ENCODE measurements around the gene BRPF3. TPM values are rescaled to one million over a fixed set of nuclear protein-coding genes. Genes with fewer than 3 reads are reported as not detected.

BRPF3 gene
- total RNA-seq, 1 donor from 2014 or later: 36.6 TPM

DNA sequence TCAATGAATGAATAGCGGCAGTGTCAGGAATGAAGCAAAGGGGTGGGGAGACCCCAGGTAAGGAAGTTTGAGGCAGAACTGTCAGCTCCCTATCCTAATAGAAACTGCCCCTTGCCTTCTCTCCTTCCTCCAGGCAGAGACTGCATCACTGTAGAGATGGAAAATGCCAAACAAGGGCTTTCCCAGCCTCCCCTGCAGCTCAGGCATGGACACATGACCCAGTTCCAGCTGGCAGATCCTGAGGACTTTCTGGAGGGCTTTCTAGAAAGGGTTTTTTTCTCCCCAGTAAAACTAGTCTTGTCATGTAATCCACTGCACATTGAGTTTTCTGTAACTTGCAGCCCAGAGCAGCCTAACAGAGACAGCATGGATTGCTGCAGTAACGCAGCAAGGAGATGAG lies 55.5 kb downstream of the BRPF3 start:
- DNase-seq (ENCODE audit: low spot score) (no peak), ATAC-seq (no peak)
- intact Hi-C loops (cut with DNase I): no loop called here

DNA sequence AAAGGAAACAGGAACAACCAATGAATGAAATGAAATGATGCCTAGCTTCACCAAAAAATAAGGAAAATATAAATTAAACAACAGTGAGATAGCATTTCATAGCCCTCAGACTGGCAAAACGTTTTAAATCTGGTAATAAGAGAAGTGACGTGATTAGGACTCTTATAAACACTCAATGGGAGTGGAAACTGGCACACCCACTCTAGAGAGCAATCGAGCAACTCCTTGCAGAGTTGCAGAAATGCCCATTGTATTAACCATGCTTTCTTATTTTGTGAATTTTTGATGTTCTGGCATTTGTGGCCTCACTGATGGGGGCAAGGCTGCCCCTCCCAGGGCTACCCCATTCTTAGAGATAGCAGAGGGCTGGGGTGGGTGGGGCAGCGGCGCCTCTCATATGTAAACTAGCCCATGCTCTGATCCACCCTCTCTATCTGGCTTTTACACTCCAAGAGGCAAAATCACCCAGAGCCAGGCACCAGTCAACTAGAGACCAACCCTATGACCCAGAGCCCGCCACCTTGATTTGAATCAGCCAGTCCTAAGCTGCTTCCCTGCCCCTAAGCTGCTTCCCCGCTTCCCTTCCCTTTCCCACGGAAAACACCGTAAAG lies 67.0 kb downstream of the BRPF3 start:
- intact Hi-C loops (cut with DNase I): no loop called here
- ATAC-seq (no peak), DNase-seq (ENCODE audit: low spot score) (no peak)

DNA sequence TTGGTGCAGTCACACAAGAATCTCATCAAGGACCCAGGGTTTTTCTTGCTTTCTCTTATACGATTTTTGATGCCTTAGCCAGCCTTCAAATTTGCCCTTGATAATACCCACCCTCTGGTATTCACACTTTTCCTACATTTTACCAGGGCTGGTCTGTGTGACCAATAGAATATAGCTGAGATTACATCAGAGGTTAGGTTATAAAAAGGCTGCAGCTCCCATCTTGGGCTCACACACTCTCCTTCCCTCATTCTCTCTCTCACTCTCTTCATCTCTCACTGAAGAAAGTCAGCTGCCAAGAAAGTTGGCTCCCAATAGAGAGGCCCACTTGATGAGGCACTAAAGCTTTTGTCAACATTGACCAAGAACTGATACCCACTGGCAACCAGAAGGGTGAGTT lies 69.2 kb downstream of the BRPF3 start:
- intact Hi-C loops (cut with DNase I): no loop called here
- DNase-seq (ENCODE audit: low spot score) (no peak), ATAC-seq (no peak)

DNA sequence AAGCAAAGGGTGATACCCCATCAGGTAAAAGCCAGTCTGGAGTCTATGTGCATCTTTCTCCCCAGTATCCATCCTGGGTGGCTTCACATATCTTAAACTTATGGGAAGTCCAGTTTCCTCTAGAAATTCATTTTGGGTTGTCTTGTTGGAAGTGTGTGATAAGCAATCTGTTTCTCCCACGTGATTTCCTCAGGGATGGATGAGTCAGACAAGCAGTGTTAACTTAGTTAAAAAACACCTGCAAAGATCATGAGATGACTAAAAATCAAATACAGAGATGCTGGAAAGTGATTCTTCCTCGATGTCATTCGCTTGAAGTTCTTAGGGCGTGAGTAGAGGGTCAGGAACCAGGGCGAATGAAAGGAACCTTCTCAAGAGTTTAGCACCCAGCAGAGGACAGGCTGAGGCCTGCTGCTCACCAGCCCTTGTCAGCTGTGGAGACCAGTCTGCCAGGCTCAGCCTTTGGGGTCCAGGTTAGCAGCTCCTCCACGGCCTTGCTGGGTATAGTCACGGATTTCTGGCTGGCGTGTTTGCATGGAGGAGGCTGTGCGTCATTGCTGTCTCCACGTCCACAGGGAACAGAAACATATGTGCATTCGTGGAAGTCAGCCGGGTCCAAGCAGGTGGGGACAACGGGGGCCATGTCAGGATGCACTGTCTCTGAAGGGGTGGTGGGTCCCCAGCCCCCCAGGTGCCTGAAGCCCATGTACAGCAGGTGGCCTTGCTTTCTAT lies 70.5 kb downstream of the BRPF3 start:
- intact Hi-C loops (cut with DNase I): no loop called here
- no peak for DNase-seq (ENCODE audit: low spot score)
- no peak for ATAC-seq

DNA sequence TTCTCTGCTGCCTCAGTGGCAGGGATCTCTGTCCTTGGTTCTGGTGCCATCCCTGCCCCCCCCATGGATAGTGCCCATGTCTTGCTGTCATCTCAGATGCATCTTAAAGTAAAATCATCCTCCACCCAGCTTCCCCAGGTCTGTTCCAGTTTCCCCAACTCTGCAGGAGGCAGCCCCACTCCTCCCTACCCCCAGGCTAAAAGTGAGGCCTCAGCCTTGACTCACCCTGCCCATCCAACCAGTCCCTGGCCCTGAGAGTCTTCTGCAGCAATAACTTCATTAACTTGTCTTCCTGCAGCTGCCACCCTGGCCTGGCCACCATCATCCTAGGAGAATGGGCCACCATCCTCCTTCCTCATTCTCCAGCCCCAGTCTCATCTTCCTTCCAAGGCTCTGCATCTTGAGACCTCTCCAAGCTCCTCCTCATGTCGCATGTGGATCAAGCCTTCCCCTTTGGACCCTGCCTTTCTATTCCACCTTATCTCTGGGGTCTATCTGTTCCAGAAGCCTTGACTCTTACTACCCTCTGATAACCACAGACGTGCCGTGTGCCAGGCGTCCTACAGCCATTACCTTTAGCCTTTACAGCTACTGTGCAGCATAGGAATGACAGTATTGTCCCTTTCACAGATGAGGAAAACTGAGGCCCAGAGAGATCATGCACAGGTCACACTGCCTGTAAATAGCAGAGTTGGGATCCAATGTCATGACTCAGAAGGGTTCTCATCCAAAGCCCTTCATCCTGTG lies 71.4 kb downstream of the BRPF3 start:
- intact Hi-C loops (cut with DNase I): no loop called here
- DNase-seq (ENCODE audit: low spot score) (no peak), ATAC-seq (no peak)

DNA sequence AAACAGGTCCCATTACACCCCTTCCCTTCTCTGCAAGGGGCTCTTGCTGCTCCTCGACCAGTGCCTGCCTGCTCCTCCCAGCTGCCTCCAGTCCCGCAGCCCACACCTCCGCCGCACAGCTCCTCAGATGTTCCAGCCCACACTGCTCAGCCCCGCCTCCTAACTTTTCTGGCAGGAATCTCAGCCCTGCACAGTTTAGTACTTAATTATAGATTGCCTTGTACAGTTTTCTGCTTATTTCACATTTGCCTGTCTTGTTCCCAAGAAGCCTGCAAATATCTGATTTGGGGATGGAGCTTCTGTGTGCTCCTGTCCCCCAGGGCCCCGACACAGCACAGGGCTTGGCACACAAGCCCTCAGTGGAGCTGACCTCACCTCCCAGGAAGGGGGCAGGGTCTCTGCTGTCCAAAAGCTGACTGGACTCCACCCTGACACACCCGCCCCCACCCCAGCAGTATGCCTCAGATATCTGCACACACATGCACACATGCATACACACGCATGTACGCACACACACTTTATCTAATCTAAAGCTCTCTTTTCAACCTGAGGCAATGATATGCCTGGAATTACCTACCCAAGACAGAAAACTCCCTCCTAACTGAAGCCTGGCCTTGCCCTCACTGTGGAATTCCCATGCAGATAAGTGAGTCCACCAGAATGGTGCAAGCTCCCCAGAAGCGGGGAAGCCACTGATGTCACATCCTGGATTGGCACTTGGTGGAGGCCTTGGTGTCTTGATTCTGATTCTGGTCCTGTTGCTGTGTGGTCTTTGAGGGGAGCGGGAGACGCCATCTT lies 72.1 kb downstream of the BRPF3 start:
- intact Hi-C loops (cut with DNase I): no loop called here
- peak; percentile 66 for ATAC-seq
- no peak for DNase-seq (ENCODE audit: low spot score)

- no peak for ATAC-seq
- intact Hi-C loops (cut with DNase I): no loop called here
- no peak for DNase-seq (ENCODE audit: low spot score)
Observed at GRCh38 chr6:36269834-36270705, 73.5 kb downstream of the BRPF3 start, which contains the start of gene PNPLA1. Gene PNPLA1 (plus strand): TSS chr6:36270060. CDS start chr6:36270460, 400 bp downstream.

DNA sequence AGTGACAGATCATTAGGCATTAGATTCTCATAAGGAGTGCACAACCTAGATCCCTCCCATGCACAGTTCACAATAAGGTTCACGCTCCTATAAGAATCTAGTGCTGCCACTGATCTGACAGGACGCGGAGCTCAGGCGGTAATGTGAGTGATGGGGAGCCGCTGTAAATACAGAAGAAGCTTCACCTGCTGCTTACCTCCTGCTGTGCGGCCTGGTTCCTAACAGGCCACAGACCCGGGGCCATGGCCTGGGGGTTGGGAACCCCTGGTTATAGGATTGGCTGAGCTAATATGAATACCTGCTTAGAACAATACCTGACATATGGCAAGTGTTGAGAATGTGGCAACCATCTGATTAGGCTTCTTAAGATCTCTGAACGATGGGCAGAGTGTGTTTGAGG lies 75.7 kb downstream of the BRPF3 start:
- DNase-seq (ENCODE audit: low spot score) (no peak), ATAC-seq (no peak)
- intact Hi-C loops (cut with DNase I): no loop called here

DNA sequence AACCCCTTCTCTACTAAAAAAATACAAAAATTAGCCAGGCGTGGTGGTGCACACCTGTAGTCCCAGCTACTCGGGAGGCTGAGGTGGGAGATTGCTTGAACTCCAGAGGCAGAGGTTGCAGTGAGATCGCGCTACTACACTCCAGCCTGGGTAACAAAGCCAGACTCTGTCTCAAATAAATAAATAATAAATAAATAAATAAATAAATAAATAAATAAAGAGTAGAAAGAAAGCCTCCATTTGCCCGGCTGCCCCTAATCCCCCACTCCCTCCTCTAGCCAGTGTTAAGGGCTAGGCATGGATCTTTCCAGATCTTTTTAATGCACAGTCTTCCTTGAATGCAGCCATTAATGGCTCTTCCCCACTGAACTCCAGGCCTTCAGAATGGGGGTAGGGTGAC lies 76.5 kb downstream of the BRPF3 start:
- ATAC-seq: no peak
- DNase-seq (ENCODE audit: low spot score): no peak
- intact Hi-C loops (cut with DNase I): no loop called here

GRCh38 chr6:36273802-36274514 lies 77.4 kb downstream of the BRPF3 start:
- intact Hi-C loops (cut with DNase I): no loop called here
- no peak for DNase-seq (ENCODE audit: low spot score)
- no peak for ATAC-seq

DNA sequence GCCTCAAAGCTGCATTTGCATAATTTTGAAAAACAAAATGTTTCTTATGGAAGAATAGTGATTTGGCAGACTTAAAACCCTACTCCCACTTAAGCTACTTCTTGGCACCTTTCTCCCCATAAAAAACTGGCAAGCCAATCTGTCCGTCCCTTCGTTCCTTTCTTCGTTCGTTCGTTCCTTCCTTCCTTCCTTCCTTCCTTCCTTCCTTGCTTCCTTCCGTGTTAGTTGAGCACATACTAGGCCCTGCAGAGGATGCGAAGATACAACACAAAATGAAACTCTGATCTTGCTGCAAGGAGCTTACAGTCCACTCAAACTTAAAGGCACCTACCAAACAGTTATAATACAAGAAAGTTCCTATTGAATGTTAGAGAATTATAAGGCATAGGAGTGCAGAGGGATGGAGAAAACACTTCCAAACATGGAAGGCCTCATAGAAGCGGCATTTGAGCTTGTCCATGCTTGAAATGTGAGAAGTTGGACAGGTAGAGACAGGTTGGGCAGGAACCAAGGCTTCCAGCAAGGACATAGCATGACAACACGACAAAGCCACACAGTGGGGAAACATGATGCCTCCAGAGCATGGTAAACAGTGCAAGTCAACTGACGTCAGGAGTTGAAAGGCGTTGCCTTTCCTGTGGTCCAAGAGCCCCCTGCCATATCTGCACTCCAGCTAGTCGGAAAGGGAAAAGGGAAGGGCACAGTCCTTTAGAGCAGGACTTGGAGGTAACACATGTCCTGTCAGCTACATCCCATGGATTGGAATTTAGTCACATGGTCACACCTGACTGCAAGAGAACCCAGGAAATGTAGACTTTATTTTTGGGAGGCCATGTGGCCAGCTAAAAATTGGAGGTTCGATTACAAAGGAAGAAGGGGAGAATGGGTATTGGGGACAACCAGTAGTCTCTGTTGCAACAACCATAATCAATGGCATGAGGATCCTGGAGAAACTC lies 80.3 kb downstream of the BRPF3 start:
- intact Hi-C loops (cut with DNase I): no loop called here
- ATAC-seq (no peak), DNase-seq (ENCODE audit: low spot score) (no peak)

DNA sequence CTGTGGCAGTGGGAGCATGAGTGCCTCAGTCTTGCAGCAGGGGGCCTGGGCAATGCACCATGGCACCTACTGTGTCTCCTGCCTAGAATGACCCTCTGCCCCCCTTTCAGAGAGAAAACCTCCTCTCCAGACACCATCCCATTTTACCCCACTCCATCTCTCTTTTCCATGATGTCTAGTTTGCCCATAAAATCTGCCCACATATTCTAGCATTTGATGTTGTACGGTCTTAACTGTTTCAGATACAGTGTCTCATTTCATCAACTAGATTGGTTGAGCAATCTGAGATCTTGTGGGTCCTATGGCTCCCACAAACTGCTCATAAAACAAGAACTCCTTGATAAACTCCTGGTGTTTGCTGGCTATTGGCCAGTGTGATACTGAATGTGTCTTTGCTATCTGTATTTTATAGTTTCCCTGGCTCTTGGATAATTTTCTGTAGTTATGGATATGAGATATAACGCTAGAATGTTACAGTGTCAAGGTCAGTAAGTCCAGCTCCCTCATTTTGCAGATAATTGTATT lies 81.5 kb downstream of the BRPF3 start:
- no peak for ATAC-seq
- DNase-seq (ENCODE audit: low spot score): no peak
- intact Hi-C loops (cut with DNase I): no loop called here

- no peak for ATAC-seq
- DNase-seq (ENCODE audit: low spot score): no peak
- intact Hi-C loops (cut with DNase I): no loop called here
Observed at GRCh38 chr6:36280467-36280866, 83.9 kb downstream of the BRPF3 start.

- DNase-seq (ENCODE audit: low spot score) (no peak), ATAC-seq (no peak)
- intact Hi-C loops (cut with DNase I): no loop called here
Observed at GRCh38 chr6:36280983-36281382, 84.4 kb downstream of the BRPF3 start.

All from sciatic nerve (tissue), 2 donors.